NCI-H2196 treated with DMSO at 0.1 percent for 48 hours (cell line): ENCODE data around the gene SLX4.

Experiments used
- DNase-seq: peaks from one replicate; lab custom pipeline; 2025; ENCODE audit not compliant: unreplicated experiment; lab: John Stamatoyannopoulos, UW

SLX4 gene

GRCh38 chr16:3601614-3602319, 9.6 kb downstream of the SLX4 start:
- DNase-seq: no peak

- DNase-seq: no peak
Observed at GRCh38 chr16:3599922-3600321, 11.5 kb downstream of the SLX4 start.

GRCh38 chr16:3599121-3599520, 12.3 kb downstream of the SLX4 start:
- no peak for DNase-seq

- no peak for DNase-seq
Observed at GRCh38 chr16:3598236-3598635, 13.2 kb downstream of the SLX4 start.

- no peak for DNase-seq
Observed at GRCh38 chr16:3597676-3598075, 13.7 kb downstream of the SLX4 start.

- no peak for DNase-seq
Observed at GRCh38 chr16:3597226-3597625, 14.2 kb downstream of the SLX4 start.

DNA sequence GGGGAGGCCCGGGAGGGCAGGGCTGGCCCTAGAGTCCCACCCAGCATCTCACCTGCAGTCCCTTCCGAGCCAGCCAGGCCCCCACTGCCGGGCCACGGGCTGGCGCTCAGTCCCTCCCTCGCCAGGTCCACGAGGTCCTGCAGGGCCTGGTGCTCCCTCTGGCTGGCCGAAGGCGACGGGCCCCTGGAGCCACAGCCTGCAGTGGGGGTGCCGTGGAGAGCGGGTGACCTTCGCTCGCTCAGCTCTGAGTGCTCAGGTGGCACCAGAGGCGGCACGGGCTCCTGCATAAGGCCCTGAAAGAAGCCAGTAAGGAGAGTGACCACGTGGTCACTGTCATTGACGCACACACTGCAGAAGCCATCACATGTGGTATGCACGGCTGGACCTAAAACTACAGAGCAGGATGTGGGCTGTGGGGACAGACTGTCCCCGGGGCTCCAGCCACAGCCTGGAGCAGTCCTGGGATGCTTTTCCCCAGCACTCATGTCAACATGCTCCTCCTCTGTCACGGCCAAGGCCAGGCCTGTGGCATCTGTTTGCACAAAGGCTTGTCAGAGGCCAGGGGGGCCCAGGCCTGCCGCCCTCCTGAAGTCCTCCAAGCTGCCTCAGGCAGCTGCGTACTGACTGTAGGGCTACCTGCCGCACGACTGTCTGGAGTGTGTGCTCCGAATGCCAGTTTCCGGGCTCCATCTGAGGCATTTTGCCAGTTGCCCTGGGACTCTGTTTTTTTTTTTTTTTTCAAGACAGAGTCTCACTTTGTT, 15.1 kb downstream of the SLX4 start:
- no peak for DNase-seq

DNA sequence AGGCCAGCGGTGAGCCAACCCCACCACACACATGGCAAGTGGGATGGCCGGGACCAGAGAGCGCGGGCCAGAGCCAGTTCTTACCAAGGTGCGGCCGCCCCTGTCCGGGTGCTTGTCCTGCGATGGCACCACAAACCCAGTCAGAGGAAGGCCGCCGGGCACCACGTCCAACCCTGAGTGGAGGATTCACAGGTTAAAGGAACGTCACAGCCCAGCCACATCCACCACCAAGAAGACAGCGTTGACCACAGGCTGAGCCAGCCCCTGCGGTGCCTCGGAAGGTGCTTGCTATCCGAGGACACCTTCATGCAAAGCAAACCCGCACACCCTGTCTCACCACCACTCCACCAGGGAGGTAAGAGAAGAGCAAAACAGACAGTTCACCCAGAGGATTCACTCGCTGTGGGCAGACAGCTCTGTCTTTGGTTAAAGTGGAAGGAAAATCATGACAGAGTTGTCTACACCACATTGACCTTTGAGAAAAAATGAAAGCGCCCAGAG, 15.8 kb downstream of the SLX4 start:
- no peak for DNase-seq

- no peak for DNase-seq
Observed at GRCh38 chr16:3595110-3595486, 16.3 kb downstream of the SLX4 start.

DNA sequence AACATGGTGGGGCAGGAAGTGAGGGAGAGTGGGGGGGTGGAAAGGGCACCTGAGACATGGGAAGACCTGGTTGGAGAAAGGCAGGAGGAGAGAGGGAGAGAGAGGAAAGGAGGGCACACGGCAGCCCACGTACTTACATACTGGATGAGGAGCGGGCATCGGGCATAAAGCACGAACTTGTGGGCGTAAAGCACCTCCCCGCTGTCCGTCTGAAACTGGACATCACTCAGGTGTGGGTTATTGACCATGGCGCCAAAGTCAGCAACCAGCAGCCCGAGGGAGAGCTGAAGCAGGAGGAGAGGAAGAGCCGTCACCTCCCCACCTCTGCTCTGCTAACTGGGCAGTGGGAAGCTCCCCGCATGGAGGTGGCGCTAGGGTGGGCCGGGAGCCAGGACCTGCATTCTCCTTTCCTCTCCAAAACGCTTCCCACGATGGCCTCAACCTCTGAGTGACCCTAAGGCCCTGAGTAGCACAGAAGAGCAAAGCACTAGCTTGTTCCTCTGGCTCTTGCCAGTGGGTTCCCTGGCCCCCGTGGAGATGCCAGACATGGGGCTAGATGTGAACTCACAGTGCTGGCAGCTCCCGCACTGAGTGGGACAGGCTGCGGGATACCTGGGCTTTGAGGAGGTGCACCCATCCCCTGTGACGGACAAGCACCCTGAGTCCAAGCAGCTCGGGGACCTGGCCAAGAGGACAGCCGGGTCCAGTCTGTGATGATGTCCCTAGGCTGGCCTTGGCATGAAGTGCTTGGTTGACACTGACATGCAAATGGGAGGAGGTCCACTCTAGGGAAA, 16.9 kb downstream of the SLX4 start:
- no peak for DNase-seq

DNA sequence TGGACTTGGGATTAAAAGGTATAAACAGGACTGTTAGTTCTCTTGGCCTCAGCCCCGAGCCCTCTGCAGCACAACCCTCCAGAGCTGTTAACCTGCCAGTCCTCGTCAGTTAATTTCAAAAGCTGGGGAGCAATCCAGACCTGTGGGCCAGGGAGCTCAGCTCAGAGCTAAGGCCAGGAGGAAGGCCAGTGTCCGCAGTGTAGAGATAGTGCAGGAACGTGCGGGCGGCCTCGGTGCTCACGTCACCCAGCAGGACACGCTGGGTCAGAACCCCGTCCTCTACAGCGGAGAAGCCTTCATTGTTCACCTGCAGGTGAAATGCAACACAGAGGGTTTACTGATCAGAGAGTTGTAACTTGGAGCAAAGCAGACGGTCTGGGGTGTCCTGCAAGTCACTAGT, 18.8 kb downstream of the SLX4 start:
- DNase-seq: no peak

DNA sequence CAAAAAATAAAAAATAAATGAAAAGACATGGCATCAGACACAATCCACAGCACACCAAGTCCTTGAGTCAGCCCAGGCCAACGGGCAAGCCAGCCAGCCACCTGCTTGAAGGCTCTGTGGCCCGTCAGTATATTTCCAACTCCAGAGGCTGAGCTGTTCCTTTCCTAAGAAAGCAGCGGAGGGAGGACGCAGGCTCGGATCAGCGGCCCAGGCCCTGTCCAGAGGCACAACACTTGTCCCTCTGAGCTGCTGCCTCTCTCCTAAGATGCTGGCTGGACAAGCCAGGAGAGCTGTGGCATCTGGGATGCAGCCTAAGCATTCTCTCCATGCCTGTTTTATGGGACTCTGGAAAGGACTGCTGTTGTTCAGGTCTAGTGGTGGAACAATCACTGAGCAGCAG, 19.4 kb downstream of the SLX4 start:
- no peak for DNase-seq

- no peak for DNase-seq
Observed at GRCh38 chr16:3591436-3591803, 20.0 kb downstream of the SLX4 start.

DNA sequence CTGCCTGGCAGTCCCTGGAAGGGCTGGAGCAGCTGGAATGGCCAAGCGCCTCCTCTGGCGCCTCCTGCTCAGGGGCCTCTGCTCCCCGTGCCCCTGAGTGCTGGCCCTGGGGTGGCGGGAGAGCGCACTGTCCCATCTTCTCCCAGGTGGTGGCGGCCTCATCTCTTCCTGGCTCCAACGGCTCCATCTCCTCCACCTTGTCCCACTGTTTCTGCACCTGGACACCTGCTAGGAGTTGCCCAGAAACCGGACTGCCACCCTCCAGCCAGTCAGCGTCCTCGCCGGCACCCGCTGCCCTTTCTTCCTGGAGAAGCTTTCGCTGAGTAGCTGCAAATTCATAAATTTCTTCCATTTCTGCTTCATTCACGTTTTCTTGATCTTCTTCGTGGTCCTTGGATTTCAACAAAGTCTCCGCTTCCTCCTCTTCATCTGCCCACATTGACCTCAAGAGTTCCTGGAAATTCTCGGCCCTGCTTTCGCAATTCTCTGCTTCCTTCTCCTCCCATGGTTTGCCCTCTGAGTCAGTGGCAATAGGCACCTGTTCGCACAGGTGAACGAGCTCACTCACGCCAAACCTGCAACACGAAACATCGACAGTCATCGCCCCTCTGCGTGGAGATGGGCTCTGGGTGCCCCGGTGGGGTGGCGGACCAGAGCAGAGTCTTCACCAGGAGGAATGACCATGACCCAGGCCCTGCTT, 20.5 kb downstream of the SLX4 start:
- DNase-seq: no peak

DNA sequence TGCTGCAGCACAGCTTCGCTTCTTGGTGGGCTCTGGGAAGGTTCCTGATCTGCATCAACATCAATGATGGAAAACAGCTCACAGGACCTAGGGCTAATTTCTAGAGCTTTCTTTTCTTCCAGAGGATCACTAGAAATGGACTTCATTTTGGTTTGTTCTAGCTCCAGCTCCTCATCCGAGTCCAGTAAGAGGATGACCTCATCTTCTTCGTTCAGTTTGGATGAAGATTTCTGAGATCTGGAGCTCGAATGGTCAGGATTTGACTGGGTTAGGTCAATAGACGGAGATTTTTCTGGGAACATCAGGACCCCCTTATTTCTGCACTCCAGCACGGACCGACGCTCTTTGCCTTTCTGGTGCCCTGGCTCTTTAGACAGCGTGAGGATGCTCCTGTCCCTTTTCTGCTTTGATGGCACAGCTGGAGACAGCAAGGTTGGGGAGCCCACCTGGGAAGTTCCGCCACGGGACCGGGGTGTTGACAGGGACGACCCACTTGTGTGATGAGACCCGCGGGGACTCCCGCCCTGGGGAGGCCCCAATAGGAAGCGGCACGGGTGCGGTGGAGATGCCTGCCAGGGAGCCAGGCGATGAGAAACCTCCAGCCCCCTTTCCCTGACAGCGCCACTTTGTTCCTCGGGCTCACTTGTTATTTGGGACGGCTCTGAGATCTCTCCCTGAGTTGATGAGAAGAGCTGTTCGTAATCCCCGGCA, 21.3 kb downstream of the SLX4 start:
- DNase-seq: no peak

GRCh38 chr16:3589441-3589921, 21.9 kb downstream of the SLX4 start:
- no peak for DNase-seq

DNA sequence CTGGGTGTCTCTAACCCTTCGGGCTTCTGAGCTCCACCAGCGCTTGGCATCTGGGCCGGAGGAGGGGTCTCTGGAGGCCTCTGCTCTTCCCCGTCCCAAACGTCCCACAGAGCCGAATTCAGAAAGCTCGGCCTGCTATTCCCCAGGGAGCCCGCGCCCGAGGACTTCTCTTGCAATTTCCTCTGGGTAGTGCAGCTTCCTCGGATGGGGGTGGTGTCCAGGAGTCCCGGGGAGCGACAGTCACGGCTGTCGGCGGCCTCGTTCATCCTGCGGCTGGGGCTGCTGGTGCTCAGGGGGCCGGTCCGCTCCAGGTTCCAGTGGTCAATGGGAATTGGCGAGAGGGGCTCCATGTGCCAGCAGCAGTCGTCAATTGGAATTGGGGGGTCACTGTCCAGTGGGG, 22.4 kb downstream of the SLX4 start:
- DNase-seq: no peak

GRCh38 chr16:3587547-3588110, 23.8 kb downstream of the SLX4 start:
- no peak for DNase-seq

DNA sequence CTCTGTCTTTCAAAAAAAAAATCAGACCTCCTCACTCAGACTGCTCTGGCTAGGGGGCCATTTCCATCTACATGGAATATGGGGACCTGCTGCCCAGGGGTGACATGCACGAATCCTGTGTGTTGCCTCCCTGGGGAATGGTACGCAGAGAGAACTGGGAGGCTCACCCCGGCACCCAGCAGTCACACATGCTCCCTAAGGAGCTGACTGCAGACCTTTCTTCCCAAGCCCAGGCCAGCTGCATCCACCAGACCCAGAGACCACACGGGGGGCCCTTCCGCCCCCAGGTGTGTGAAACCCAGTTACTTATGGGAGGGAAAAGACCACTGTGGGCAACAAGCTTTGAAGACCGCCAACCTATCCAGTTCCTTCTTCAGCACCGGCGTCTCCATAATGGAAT, 27.0 kb downstream of the SLX4 start:
- no peak for DNase-seq
